Measurements from ENCODE around the gene DNAH14.
"Not testable (repeated sequence)": the region's sequence is repeated elsewhere in the genome, so short reads cannot be mapped to it uniquely, and the experiment has no call there.

Gene DNAH14

DNA sequence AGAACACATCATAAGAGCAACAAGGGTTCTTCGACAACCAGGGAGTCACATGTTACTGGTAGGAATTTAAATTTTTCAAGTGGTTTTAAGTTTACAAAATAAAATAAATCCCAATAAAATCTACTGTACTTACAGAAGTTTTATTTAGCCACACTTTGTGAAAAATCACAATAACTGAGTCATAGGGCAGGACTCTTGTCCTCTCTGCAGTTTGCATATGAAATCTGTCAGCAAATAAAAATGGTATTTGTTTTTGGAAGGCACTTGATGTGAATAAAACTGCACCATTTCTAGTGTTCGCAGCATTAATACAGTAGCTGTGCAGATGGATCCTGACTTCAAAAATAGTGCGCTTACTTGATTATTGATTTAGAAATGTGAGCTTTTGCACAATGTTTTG, 348.0 kb downstream of the DNAH14 start:
- DNase-seq = no peak

- DNase-seq = no peak
Observed at GRCh38 chr1:225280563-225280962, 351.1 kb downstream of the DNAH14 start.

DNA sequence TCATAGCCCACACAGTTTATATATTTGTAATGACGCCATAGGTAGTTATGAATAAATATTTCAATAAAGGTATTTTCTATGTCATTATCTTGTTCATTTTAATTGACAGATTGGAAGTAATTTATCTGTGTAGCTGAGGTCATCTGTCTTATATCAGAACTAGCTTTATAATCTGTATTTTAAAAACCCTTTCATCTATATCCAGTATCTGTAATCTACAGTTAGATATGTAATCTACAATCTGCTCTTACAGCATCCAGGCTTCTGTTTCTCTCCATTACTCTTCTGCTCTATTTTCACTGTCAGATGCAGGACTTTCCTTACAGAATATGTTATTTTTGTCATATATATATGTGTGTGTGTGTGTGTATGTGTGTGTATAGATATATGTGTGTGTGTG, 360.8 kb downstream of the DNAH14 start:
- DNase-seq = no peak

- no peak for DNase-seq
Observed at GRCh38 chr1:225299624-225300023, 370.1 kb downstream of the DNAH14 start.

- no peak for DNase-seq
Observed at GRCh38 chr1:225300381-225300780, 370.9 kb downstream of the DNAH14 start.

- DNase-seq = no peak
Observed at GRCh38 chr1:225304996-225305395, 375.5 kb downstream of the DNAH14 start.

GRCh38 chr1:225310544-225310943, 381.1 kb downstream of the DNAH14 start:
- not testable (repeated sequence) for DNase-seq

GRCh38 chr1:225318706-225319575, 389.5 kb downstream of the DNAH14 start:
- no peak for DNase-seq

DNA sequence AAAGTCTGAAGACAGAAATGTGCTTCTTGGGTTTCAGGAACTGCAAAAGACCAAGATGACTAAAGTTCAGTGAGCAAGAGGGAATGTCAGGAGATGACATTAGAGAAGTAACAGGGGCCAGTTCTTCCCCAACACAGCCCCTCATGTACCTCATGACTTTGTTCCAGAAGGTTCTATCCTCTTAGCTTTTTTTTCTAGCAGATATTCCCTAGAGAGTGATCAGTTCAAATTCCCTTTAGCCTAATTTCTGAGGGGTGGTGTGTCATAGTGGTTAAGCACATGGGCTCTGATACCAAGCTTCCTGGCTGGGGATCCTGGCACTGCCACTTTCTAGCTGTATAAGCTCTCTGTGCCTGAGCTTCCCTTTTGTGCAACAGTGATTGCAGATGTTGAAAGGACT, 390.4 kb downstream of the DNAH14 start:
- DNase-seq = no peak

DNA sequence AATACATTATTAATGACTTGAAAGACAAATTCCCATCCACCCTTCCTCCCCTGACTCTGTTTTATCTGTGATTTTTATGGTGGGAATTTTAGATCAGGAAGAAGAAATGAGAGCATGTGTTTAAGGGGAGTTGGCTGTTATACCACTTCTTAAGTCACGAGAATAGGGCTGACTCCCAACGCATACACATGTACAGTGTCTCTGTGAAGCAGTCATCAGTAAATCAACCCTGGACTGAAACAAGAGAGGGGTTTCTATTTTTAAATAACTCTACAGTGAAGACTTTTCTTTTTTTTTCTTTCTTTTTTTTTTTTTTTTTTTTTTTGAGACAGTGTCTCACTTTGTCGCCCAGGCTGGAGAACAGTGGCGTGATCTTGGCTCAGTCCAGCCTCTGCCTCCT, 392.3 kb downstream of the DNAH14 start:
- DNase-seq = no peak

DNA sequence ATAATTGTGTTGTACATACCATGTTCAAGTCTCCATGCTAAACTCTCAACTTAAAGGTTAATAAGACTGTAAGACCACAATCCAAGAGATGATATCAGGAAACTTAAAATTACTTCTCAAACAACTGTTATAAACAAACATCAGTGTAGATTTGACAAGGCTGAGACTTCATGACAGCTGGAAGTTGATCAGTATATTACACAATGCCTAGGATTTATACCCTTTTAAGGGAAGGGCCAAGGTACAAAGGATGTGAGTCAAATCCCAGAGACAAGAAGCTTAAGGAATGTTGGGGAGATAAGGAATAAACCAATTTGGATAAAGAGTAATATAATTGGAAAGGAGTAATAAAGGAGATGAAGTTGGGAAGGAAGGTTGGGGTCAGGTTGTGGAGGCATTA, 399.6 kb downstream of the DNAH14 start:
- no peak for DNase-seq

GRCh38 chr1:225329996-225330395, 400.5 kb downstream of the DNAH14 start:
- DNase-seq = not testable (repeated sequence)

GRCh38 chr1:225332686-225333085, 403.2 kb downstream of the DNAH14 start:
- no peak for DNase-seq

DNA sequence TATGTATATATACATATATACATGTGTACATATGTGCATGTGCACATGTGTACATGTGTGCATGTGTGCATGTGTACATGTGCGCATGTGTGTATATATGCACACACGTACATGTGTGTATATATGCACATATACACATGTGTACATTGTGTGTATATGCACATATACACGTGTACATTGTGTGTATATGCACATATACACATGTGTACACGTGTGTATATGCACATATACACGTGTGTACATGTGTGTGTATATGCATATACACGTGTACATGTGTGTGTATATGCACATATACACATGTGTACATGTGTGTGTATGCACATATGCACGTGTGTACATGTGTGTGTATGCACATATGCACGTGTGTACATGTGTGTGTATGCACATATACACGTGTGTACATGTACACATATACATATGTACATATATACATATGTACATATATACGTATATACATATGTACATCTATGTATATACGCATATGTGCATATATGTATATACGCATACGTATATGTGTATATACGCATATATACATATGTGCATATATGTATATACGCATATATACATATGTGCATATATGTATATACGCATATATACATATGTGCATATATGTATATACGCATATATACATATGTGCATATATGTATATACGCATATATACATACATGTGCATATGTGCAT, 405.8 kb downstream of the DNAH14 start:
- DNase-seq = not testable (repeated sequence)

- DNase-seq = no peak
Observed at GRCh38 chr1:225338545-225338944, 409.1 kb downstream of the DNAH14 start.

DNA sequence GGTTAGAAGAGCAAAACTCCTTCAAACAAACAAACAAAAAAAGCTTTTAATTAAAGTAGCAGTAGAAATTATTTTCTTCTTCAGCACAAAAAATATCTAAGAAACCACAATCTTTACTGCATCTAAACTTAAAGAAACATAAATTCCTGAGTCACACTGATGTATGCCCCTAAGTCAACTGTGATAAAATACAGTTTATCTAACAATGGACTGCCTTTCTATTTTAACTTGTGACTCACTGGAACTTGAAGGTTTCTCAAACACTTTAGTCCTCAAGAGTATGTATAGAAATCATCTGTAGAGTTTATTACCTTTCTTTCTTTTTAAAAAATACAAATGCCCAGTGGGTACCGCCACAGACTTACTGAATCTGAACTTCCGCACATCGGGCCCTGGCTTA, 412.2 kb downstream of the DNAH14 start:
- no peak for DNase-seq

- DNase-seq = no peak
Observed at GRCh38 chr1:225342695-225343094, 413.2 kb downstream of the DNAH14 start.

GRCh38 chr1:225343618-225344017, 414.1 kb downstream of the DNAH14 start:
- no peak for DNase-seq

- no peak for DNase-seq
Observed at GRCh38 chr1:225347123-225347683, 417.7 kb downstream of the DNAH14 start.

DNA sequence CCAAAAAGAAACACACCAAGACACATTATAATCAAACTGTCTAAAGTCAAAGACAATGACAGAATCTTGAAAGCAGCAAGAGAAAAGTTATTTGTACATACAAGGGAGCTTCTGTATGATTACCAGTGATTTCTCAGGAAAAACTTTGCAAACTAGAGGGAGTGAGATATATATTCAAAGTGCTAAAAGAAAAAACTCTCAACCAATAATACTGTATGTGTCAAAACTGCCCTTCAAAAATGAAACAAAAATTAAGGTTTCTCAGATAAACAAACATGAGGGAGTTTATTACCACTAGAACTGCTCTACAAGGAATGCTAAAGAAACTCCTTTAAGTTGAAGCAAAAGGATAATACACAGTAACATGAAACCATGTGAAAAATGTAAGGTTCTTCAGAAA, 418.9 kb downstream of the DNAH14 start:
- no peak for DNase-seq

DNA sequence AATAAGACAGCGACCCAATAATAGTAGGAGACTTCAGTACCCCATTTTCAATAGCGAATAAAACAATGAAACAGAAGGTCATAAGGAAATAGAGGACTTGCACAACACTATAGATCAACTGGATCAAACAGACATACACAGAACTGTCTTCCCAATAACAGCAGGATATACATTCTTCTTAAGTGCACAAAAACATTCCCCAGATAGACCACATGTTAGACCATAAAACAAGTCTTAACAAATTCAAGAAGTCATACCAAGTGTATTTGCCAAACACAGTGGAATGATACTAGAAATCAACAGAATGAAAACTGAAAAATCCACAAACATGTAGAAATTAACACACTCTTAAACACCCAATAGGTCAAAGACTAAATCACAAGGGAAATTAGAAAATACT, 420.4 kb downstream of the DNAH14 start:
- DNase-seq = no peak

- DNase-seq = no peak
Observed at GRCh38 chr1:225350872-225351271, 421.4 kb downstream of the DNAH14 start.

- DNase-seq = no peak
Observed at GRCh38 chr1:225354906-225355305, 425.4 kb downstream of the DNAH14 start.

DNA sequence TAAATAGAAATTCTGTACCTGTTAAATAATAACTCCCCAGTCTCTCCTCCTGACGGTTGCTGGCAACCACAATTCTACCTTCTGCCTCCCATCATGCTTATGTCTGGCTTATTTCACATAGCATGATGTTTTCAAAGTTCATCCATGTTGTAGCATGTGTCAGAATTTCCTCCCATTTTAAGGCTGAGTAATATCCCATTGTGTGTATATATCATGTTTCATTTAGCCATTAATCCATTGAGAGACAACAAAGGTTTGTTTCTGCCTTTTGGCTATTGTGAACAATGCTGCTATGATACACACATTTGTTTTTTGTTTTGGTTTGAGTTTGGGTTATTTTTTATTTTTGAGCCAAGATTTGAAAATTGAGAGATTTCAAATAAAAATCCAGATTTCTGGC, 426.4 kb downstream of the DNAH14 start:
- DNase-seq = no peak
